Measurements from ENCODE around the gene FAM3D. TPM values are rescaled to one million over a fixed set of nuclear protein-coding genes. Genes with fewer than 3 reads are reported as not detected.

The FAM3D gene
- total and polyA plus RNA-seq, 2 of the 8 experiments (the other 6 are each of a cell fraction or from before 2014, with no cell fraction given): not detected

GRCh38 chr3:58681863-58682262 is 15.3 kb upstream of the FAM3D start:
- H3K23ac ChIP-seq (ENCODE audit: insufficient read length): no peak overlapping the region
- TF ChIP-seq ZNF274 (IDR thresholded peaks at IDR 0.05; ENCODE audit: borderline replicate concordance, extremely low read depth, low read length) (no peak), RBBP5 (IDR thresholded peaks at IDR 0.05; ENCODE audit: borderline replicate concordance, low read depth, low read length) (no peak), CBX8 (IDR thresholded peaks at IDR 0.05; ENCODE audit: borderline replicate concordance, low read depth, low read length) (no peak), TBP (IDR thresholded peaks at IDR 0.05; ENCODE audit: low read depth, low read length) (no peak), GTF2F1 (IDR thresholded peaks at IDR 0.05; ENCODE audit: borderline replicate concordance, low read depth, low read length) (no peak), GABPA (IDR thresholded peaks at IDR 0.05; ENCODE audit: borderline replicate concordance, insufficient read depth, low read length) (no peak), JUND (IDR thresholded peaks at IDR 0.05; ENCODE audit: low read length) (no peak), RFX5 (IDR thresholded peaks at IDR 0.05; ENCODE audit: borderline replicate concordance, low read depth, low read length) (no peak), RXRA (IDR thresholded peaks at IDR 0.05; ENCODE audit: insufficient read depth, low read depth, low read length) (no peak), SRF (IDR thresholded peaks at IDR 0.05; ENCODE audit: low read depth, low read length) (no peak), FOSL1 (IDR thresholded peaks at IDR 0.05; ENCODE audit: insufficient read depth, low read depth, low read length) (no peak), ATF2 (IDR thresholded peaks at IDR 0.05; ENCODE audit: low read length) (no peak)
- no peaks in the 10 kb centered on the region for H3K23me2 ChIP-seq (ENCODE audit: low read depth, low read length)
- no peaks in the 10 kb centered on the region for H3K36me3 ChIP-seq (ENCODE audit: control insufficient read depth in 2 of 4, insufficient read depth in 4 of 4, low read length in 3 of 4)
- no peak overlapping the region for H3K56ac ChIP-seq (replicated peaks; ENCODE audit: insufficient read length, low read depth, low read length)
- WGBS, 2 experiments (ENCODE audit: extremely low coverage in 1 of 2, insufficient coverage in 1 of 2, insufficient read length in 1 of 2, insufficient replicate concordance in 2 of 2, low coverage in 1 of 2, low lambda C conversion rate in 2 of 2, missing lambda C conversion rate in 1 of 2): 94% methylated on average over 2 of the region's 2 CpGs; no CpG with 5 or more reads in 1 of the 2 experiments
- CTCF ChIA-PET (ENCODE audit: partially characterized antibody): interaction anchor here (1.4 to 1.6 kb wide), 2 partner anchors 8 to 152 kb away, joined by 3 to 9 read pairs; no protein-coding TSS in a partner anchor
- H4K20me1 ChIP-seq (replicated peaks in 1 of 2; ENCODE audit: control insufficient read depth in 1 of 2, insufficient read depth in 2 of 2, low read length in 2 of 2): no peaks in the 10 kb centered on the region
- no peak overlapping the region for H4K5ac ChIP-seq (ENCODE audit: insufficient read length, low read depth, low read length)
- H3K4me3 ChIP-seq (ENCODE audit: extremely low read depth in 1 of 4, insufficient read depth in 2 of 4, low read depth in 3 of 4, low read length in 4 of 4): no peak overlapping the region
- H3K79me1 ChIP-seq (ENCODE audit: low read depth, low read length): no peaks in the 10 kb centered on the region
- FAIRE-seq (no peak), DNase-seq (ENCODE audit: low read depth in 1 of 2, low spot score in 2 of 2) (no peak)
- H3K4ac ChIP-seq (replicated peaks; ENCODE audit: insufficient read length, low read depth, low read length): no peak overlapping the region
- H3K4me2 ChIP-seq (ENCODE audit: insufficient read depth in 1 of 2, low read depth in 2 of 2, low read length in 2 of 2): no peak overlapping the region
- H4K8ac ChIP-seq (ENCODE audit: extremely low read depth, insufficient read depth, low read length): no peak overlapping the region
- no peak overlapping the region for H2BK120ac ChIP-seq (replicated peaks; ENCODE audit: low read depth, low read length)
- no peak overlapping the region for H2BK12ac ChIP-seq (ENCODE audit: low read depth, low read length)
- H3K4me1 ChIP-seq (replicated peaks in 1 of 4; ENCODE audit: control insufficient read depth in 3 of 4, insufficient read depth in 4 of 4, low read length in 3 of 4): no peaks in the 10 kb centered on the region; a peak in 1 of 7 replicates
- H3K27me3 ChIP-seq (replicated peaks in 1 of 4; ENCODE audit: control insufficient read depth in 3 of 4, extremely low read depth in 1 of 4, insufficient read depth in 3 of 4, low read length in 3 of 4): no peaks in the 10 kb centered on the region
- H2BK5ac ChIP-seq (ENCODE audit: low read depth, low read length): no peak overlapping the region
- no peak overlapping the region for H4K91ac ChIP-seq (replicated peaks; ENCODE audit: insufficient read length, low read length)
- no peak overlapping the region for H2BK15ac ChIP-seq (ENCODE audit: low read length)
- H3K18ac ChIP-seq (ENCODE audit: extremely low read depth, low read length): no peak overlapping the region
- POLR2A ChIA-PET (ENCODE audit: partially characterized antibody): no interaction called here
- no peak overlapping the region for H2BK20ac ChIP-seq (ENCODE audit: low read length)
- no peak overlapping the region for H3K27ac ChIP-seq (ENCODE audit: low read depth, low read length)
- H3K9me3 ChIP-seq (ENCODE audit: insufficient read depth in 2 of 2, low read depth in 1 of 2, low read length in 1 of 2): peaks cover 0 to 4% of the 10 kb centered on the region in 2 experiments; a peak in 1 of 4 replicates
- no peaks in the 10 kb centered on the region for H3K79me2 ChIP-seq (ENCODE audit: control insufficient read depth in 1 of 2, insufficient read depth in 2 of 2, low read length in 2 of 2)
- no peak overlapping the region for H2AFZ ChIP-seq (ENCODE audit: low read length)
- no peak overlapping the region for H3K14ac ChIP-seq (ENCODE audit: insufficient read length)
- H3K9ac ChIP-seq (replicated peaks in 1 of 4; ENCODE audit: extremely low read depth in 1 of 4, low read depth in 3 of 4, low read length in 3 of 4): no peak overlapping the region
- no peak overlapping the region for H2AK5ac ChIP-seq (ENCODE audit: low read depth, low read length)
